Stimulated activated CD4-positive, alpha-beta T cell treated with anti-CD3 and anti-CD28 coated beads, Interleukin-1b, Interleukin-23, amount 100 ng/mL, for 4 hours (primary cell): ENCODE results near the gene ATIC.

Source experiments
- DNase-seq, 2 donors: peaks; one replicate each; pipeline ENCODE4 v3.0.0-alpha.2; 2020; ENCODE audit warnings: low read depth in 2 of 2

The ATIC gene

GRCh38 chr2:215361211-215361875, 49.5 kb downstream of the ATIC start:
- no peak for DNase-seq

- DNase-seq = no peak
Observed at GRCh38 chr2:215361876-215362561, 50.2 kb downstream of the ATIC start.

GRCh38 chr2:215362562-215362904, 50.7 kb downstream of the ATIC start:
- DNase-seq = no peak

- no peak for DNase-seq
Observed at GRCh38 chr2:215363039-215363438, 51.2 kb downstream of the ATIC start.

- DNase-seq = no peak
Observed at GRCh38 chr2:215363461-215364156, 51.8 kb downstream of the ATIC start.

GRCh38 chr2:215364157-215365155, 52.6 kb downstream of the ATIC start:
- no peak for DNase-seq

- DNase-seq = no peak
Observed at GRCh38 chr2:215365184-215365658, 53.4 kb downstream of the ATIC start.

- DNase-seq = no peak
Observed at GRCh38 chr2:215366440-215367032, 54.7 kb downstream of the ATIC start.

GRCh38 chr2:215367662-215368492, 56.0 kb downstream of the ATIC start:
- DNase-seq = no peak

- DNase-seq = no peak
Observed at GRCh38 chr2:215368493-215368809, 56.6 kb downstream of the ATIC start.

- DNase-seq = no peak
Observed at GRCh38 chr2:215369181-215369760, 57.4 kb downstream of the ATIC start.

GRCh38 chr2:215370112-215370965, 58.5 kb downstream of the ATIC start:
- no peak for DNase-seq

- DNase-seq = no peak
Observed at GRCh38 chr2:215371915-215372897, 60.3 kb downstream of the ATIC start.

- no peak for DNase-seq
Observed at GRCh38 chr2:215372968-215373649, 61.2 kb downstream of the ATIC start.

GRCh38 chr2:215374002-215374401, 62.1 kb downstream of the ATIC start:
- DNase-seq = no peak

- no peak for DNase-seq
Observed at GRCh38 chr2:215374642-215375466, 63.0 kb downstream of the ATIC start.

- no peak for DNase-seq
Observed at GRCh38 chr2:215375467-215375830, 63.6 kb downstream of the ATIC start.
